ENCODE results near the gene LCE2C.
"Not testable (repeated sequence)": the region's sequence is repeated elsewhere in the genome, so short reads cannot be mapped to it uniquely, and the experiment has no call there.

The LCE2C gene, protein sequence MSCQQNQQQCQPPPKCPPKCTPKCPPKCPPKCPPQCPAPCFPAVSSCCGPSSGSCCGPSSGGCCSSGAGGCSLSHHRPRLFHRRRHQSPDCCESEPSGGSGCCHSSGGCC

DNA sequence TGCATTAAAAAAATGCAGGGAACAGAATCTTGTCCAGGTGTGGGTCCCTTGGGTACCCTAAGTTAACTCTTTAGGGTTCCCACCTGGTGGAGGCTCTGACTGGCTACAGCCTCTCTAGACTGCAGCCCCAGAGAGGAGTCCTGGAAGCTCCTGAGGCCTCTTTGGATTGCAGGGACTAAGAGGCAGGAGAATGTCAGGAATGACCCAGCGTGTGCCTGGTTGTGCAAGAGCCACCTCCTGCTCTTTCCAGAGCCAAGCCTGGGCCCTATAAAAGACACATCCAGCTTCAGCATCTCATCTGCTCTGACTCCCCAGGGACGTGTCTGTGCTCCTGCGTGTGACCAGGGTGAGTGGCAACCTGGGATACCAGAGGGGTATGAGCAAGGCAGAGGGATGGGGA, at the start of gene LCE2C:
TSS of gene LCE2C (plus strand) at position 297 of the 400 bp plus-strand sequence. CDS start 737 bp downstream, outside the sequence.
- ATAC-seq, result not testable (repeated sequence)

DNA sequence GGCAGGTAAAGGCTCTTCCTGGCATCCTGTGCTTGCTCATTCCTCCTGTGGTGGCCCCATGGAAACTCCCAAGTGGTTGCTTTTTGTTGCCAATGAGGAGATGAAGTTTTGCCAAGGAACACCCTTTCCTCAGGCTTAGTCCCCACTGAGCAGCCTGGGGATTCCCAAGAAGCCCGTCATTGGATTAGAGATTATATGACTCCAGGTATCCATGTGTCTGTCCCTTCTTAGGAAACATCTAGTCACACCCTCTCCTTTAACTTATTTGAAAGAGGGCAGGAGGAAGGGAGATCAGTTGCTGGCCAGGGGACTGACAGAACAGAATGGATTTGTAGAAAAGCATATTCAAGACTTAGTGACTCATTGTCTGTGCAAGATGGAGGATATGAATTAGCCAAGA, 48.3 kb upstream of the LCE2C start:
- no peak for ATAC-seq

DNA sequence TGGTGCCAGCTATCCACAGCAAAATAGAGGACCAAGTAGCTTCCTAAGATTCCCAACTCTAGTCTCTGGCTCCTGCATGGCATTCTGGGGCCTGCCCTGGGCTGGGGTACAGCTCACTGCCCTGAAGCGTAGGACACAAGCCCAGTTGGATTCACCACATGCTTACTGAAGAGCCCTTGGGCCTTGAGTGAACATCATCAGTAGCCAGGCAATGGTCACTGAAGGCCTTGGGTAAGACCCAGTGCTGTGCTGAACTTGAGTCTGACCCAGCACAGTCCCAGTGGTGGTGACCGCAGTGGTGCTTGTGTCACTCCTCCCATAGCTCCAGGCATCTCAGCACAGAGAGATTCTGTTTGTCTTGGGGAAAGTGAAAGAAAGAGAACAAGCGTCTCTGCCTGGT, 44.5 kb upstream of the LCE2C start:
- ATAC-seq, result no peak

DNA sequence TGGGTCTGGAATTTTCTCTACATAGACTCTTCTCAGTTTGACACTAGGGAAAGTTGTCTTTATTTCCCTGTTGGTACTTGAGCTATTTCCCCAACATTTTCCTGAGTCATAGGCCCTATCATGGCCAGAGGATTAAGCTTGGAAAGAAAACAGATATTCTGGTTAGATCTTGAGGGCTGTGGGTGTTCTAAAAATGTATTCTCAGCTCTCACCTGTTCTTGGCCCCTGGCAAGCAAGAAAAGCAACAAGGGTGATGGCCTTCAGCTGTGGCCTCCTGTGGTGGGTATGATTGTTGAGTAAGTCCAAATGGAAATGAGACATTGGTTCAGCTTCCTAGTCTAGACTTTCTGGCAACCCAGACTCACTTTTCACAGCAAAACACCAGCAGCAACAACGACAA, 34.7 kb upstream of the LCE2C start:
- ATAC-seq, result no peak

DNA sequence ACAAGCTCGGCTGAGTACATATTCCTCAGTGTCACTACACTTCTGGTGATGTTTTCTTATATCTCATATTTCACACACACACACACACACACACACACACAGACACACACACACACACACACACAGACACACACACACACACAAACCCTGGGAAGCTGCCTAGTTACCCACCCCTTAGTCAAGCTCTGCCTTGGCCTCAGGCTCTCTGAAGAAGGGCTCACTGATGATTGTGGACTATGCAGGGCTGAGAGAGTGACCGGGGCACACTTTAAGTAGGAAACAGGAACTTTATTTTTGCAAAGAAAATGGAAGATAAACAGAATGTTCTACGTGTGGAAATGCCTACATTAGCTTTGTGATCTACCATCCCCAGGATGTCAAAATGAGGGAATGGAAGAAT, 31.1 kb upstream of the LCE2C start:
- ATAC-seq, result no peak

DNA sequence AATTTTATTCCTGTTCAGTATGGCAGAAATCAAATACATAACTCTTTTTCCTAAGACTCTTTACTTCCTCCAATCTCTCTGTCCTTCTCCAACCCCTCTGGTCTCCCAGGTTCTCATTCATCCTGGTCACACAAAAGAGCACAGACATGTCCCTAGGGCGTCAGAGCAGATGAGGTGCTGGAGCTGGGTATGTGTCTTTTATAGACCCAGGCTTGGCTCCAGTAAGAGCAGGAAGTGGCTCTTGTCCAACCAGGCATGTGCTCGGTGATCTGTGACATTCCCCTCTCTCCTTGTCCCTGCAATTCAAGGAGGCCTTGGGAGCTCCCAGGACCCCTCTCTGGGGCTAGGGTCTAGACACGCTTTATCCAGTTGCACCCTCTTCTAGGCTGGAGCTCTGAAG, 29.9 kb upstream of the LCE2C start:
- no peak for ATAC-seq

DNA sequence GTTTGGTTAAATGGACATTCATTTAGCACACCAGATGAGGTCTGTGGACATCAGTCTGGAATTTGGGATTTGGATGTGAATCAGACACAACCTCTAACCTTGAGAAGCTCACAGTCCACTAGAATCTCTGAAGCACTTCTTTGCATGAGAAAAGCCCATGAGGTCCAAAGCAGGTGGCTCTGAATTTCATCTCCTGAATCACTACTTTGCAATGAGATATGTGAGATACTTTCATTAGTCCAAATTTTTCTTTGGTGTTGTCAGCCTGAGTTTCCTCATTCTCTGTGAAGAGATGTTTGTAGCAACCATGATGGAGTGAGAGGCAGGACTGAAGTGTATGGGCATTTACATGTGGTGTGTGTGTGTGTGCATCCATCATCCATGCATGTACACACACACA, 28.4 kb upstream of the LCE2C start:
- ATAC-seq, result no peak

DNA sequence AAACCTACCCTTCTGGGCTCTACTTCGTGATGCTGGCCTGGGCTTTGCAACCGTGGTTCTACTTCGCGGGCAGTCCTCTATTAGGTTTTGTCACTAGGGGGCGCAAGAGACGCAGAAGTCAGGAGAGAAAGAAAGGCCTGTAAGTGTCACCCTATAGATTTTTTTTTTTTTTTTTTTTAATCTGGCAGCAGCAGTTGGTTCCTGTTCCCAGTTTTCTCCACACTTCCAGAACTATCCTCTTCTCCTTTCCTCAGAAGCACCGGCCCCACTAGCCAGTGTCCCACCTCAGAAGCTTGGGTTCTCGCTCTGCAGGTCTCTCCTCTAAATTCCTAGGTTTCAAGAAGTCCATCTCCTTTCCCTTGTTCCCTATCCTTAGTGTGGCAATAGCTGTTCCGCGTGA, 21.0 kb upstream of the LCE2C start:
- ATAC-seq, result no peak

DNA sequence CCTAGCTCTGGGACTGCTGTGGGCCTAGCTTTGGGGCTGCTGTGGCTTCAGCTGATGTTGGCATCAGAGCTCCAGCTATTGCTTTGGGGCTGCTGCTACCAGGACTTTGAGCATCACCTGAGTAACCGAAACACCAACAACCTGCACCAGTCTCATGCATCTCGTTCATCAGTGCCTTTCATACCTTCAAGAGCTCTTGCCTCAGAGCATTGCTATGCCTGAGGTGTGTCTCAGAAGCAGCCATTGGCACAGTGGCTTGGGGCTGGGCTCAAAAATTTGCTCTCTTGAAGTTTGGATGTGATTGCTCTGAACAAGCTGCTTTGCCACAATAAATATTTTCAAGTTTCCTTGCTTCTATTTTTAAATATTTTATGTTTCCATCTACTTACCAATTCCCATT, 18.6 kb upstream of the LCE2C start:
- no peak for ATAC-seq

DNA sequence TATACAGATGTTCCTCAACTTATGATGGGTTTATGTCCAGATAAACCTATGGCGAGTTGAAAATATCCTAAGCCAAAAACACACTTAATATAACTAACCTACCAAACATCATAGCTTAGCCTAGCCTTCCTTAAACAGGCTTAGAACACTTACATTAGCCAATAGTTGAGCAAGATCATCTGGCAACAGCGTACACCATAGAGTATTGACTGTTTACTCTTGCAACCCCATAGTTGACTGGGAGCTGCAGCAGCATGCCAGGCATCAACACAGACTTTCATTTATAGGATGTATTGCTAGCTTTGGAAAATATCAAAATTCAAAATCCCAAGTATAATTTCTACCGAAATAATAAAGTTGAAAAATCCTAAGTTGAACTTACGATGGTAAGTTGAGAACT, 17.4 kb upstream of the LCE2C start:
- ATAC-seq, result no peak

DNA sequence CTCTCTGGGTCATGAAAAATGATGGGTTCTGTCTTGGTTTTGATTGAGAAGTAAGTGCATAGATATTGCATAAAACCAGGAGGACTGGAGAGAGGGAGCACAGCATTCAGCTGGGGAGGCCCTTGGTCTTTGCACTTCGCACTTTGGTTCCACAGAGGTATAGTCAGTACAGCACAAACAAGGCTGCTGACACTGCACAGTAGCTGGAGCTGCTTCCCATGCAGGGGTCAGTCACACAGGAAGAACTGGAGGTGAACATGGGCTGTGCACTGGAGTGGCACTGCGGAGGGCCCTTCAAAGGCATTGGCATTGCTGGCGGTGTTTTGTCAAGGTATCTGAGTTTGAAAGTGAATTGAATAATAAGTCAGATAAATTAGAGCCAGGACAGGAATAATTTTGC, 16.4 kb upstream of the LCE2C start:
- no peak for ATAC-seq

DNA sequence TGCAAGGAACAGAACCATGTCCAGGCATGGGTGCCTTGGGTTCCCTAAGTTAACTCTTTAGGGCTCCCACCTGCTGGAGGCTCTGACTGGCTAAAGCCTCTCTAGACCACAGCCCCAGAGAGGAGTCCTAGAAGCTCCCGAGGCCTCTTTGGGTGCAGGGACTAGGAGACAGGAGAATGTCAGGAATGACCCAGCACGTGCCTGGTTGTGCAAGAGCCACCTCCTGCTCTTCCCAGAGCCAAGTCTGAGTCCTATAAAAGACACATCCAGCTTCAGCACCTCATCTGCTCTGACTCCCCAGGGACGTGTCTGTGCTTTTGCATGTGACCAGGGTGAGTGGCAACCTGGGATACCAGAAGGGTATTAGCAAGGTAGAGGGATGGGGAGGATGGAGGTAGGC, 12.0 kb upstream of the LCE2C start, which contains the start of gene LCE2D:
TSS of gene LCE2D (plus strand) at position 283 of the 400 bp plus-strand sequence. CDS start 726 bp downstream, outside the sequence.
- no peak for ATAC-seq

DNA sequence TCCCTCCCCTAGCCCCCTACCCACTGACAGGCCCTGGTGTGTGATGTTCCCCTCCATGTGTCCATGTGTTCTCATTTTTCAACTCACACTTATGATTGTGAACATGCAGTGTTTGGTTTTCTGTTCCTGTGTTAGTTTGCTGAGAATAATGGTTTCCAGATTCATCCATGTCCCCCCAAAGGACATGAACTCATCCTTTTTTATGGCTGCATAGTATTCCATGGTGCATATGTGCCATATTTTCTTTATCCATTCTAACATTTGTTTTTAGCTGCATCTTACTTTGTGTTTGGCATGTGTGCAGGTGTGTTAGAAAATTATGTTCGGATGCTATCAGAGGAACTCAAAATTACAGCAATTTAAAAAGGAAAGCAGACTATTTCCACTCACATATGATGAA, 8.9 kb upstream of the LCE2C start:
- not testable (repeated sequence) for ATAC-seq

DNA sequence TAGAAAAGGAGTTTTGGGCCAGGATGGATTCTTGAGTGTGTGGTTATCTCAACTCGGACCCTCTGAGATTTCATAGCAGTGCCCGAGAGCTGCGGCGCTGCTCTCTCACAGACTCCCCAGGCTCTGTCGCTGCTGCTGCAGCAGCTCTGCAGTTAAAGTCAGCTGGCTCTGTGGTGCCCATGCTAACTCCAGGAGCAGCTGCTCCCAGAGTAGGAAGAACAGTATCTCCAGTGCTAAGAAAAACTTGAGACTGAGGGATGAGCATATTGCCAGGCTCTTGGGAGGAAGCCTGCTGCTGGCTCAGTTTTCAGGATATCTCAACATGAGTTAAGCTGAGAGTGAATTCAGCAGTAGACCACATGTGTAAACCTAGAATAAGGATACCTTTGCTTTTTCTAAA, 7.4 kb upstream of the LCE2C start:
- no peak for ATAC-seq

DNA sequence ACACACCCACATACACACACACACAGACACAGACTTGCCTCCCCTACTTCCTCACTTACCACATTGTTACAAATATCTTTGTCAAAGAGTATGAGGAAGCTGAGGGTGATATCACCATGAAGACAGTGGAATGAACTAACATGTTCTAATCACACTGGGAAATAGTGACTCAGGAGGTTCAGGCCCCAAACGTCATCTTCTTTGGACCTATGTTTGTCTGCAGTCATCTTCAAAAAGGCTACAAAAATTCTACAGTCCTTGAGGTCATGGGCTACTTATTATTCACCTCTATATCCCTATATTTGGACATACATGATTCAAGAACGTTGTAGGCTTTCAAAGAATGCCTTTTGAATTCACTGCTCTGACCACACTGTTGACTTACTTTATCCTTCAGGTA, 2.1 kb upstream of the LCE2C start:
- no peak for ATAC-seq

DNA sequence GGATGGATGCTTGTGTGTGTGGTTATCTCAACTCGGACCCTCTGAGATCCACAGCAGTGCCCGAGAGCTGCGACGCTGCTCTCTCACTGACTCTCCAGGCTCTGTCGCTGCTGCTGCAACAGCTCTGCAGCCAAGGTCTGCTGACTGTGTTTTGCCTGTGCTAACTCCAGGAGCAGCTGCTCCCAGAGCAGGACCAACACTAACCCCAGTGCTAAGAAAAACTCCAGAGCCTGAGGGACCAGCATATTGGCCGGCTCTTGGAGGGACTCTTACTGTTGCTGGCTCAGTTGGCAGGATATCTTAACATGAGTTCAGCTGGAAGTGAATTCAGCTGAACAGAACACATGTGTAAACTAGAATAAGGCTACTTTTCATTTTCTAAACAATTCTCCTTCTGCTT, 4.4 kb downstream of the LCE2C start:
- no peak for ATAC-seq

DNA sequence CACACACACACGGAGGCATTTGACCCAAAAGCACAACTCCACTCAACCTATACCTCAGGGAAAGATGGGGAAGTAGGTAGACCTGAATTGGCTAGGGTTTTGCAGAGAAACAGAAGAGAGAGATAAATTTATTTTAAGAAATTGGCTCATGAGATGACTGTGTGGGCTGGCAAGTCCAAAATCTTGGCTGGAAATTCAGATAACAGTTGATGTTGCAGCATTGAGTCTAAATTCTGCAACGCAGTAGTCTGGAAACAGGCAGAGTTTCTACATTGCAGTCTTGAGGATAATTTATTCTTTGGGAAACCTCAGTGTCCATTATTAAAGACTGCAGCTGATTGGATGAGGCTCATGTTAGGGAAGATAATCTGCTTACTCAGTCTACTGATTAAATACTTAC, 6.5 kb downstream of the LCE2C start:
- no peak for ATAC-seq

DNA sequence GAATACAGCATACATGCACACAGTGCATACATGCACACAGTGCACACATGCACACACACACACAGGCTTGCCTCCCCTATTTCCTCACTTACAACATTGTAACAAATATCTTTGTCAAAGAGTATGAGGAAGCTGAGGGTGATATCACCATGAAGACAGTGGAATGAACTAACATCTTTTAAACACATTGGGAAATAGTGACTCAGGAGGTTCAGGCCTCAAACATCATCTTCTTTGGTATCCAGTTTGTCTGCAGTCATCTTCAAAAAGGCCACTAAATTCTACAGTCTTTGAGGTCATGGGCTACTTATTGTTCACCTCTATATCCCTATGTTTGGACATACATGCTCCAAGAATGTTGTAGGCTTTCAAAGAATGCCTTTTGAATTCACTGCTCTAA, 8.8 kb downstream of the LCE2C start:
- no peak for ATAC-seq

DNA sequence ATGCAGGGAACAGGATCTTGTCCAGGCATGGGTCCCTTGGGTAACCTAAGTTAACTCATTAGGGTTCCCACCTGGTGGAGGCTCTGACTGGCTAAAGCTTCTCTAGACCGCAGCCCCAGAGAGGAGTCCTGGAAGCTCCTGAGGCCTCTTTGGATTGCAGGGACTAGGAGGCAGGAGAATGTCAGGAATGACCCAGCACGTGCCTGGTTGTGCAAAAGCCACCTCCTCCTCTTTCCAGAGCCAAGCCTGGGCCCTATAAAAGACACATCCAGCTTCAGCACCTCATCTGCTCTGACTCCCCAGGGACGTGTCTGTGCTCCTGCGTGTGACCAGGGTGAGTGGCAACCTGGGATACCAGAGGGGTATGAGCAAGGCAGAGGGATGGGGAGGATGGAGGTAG, 10.7 kb downstream of the LCE2C start, which contains the start of gene LCE2B:
TSS of gene LCE2B (plus strand) at position 301 of the 400 bp plus-strand sequence. CDS start 721 bp downstream, outside the sequence.
- not testable (repeated sequence) for ATAC-seq

DNA sequence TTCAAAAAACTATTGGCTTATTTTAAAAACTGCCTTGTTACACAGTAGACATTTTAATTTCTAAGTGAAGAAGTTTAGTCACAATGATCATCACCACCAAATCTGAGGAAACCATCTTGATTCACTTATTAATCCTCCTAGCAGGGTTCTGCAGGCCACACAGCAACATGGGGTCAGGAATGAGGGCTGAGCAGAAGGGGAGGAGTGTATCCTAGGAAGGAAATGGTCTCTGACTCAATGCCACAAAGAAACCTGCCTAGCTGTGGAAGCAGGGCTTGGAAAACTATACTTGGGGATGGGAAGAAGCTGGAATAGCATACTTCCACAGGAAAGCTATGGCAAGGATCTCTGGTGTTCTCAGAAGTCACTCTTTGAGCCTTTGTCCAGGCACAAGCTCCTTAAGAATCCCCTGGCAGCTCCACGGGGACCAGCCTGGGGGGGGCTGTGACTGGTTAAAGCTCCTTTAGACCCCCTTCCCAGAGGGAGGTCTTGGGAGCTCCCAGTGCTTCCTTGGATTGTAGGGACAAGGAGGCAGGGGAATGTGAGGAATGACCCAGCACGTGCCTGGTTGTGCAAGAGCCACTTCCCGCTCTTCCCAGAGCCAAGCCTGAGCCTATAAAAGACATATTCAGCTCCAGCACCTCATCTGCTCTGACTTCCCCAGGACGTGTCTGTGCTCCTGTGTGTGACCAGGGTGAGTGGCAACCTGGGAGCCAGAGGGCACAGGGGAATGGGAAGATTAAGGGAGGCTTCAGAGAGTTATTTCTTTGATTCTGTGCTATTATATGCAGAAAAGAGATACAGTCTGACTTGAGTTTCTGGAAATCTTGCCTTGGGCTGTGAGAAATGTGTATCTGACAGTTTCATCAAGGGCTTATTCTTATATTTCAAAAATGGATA, 22.9 kb downstream of the LCE2C start, which contains the start of gene LCE2A:
TSS of gene LCE2A (plus strand) at position 645 of the 900 bp plus-strand sequence. CDS start 557 bp downstream, outside the sequence.
- no peak for ATAC-seq

DNA sequence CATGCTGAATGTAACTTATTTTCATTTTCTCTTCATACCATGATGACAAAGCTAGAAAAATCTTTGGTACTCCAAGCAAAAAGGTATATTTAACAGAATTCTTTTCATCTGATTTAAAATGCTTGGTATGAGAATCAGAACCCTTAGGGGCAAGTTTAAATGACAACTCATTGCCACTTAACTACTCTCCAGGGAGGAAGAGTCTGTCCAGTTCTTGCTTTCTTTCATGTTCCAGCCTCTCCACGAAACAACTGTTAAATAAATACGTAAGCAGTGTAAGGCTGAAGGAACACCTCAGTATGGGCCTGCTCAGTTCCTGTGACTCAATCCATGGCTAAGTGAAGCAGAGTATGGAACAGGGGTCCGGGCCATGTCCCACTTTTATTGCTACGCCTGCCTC, 24.7 kb downstream of the LCE2C start:
- no peak for ATAC-seq

DNA sequence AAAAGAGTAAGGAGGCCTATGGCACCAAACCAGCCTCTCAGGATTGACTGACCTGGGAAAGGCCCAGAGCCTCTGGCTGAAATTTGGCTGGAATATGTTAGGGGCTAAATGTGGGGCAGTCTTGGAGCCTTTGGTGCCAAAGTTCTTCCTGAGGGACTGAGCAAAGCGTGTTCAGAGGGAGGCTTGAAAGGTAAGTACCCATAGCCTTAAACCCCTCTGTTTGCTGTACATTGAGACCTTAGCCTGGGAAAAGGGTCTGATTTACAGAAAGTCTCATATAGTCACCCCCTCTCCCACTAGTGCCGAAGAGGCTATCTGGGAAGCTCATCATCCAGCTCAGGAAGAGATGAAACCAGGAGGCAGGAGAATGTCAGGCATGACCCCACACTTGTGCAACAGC, 32.8 kb downstream of the LCE2C start, which contains the start of gene LCE4A:
TSS of gene LCE4A (plus strand) at position 301 of the 400 bp plus-strand sequence. CDS start 916 bp downstream, outside the sequence.
- ATAC-seq, result no peak

DNA sequence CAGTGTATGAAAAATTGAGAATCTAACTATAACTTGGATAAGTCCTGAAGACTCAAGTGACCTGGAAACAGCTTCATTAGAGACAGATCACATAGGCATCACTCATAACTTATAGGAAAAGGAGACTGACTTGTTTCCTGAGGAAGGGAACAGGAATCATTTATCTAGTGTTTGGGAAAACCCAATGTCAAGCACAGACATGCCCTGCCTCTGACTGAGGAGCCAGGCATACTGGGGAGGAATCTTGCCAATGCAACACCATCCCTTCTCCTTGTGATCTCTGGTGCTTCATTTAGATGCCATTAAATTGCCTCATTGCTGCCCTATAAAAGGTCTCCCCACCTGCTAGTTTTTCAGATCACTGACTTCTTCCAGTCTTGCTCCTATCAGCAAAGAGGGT, 43.2 kb downstream of the LCE2C start:
- no peak for ATAC-seq

DNA sequence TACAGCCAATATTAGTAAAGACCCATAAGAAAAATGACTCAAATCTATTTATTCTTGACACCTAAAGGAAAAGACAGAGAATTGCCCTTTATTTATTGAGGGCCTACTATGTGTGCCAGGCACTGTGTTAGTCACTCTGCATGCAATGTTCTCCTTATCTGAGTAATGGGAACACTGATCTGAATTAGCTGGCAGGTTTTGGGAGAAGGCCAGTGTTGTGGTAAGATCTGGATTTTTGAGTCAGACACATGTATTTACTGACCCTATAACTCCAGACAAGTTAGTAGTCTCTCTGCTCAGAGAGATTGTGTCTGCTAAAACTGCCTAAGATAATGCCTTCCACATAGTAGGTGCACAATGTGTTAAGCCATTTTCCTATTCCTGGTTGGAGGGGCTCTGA, 50.2 kb downstream of the LCE2C start:
- no peak for ATAC-seq

Data from activated CD4-positive, CD25-positive, alpha-beta regulatory T cell treated with anti-CD3 and anti-CD28 coated beads, Interleukin-2, amount 50 U/mL, for 24 hours (primary cell).